Measurements from ENCODE around the gene CRYBA4.
A peak's percentile ranks its signal among the peaks of the same experiment; 100 is the strongest.

Gene CRYBA4

GRCh38 chr22:26621663-26622062 lies at the start of gene CRYBA4:
Gene CRYBA4, plus strand, starts transcription at chr22:26621963. Its CDS starts 634 bp downstream, at chr22:26622597.
- no peak for DNase-seq (ENCODE audit: low read depth)

- DNase-seq (ENCODE audit: low read depth): no peak
These were observed 48.6 kb upstream of the CRYBA4 start for GRCh38 chr22:26573026-26573662.

GRCh38 chr22:26574001-26574723 lies 47.6 kb upstream of the CRYBA4 start:
- no peak for DNase-seq (ENCODE audit: low read depth)

- DNase-seq (ENCODE audit: low read depth): no peak
These were observed 45.6 kb upstream of the CRYBA4 start for GRCh38 chr22:26576026-26576680.

GRCh38 chr22:26577081-26577480 lies 44.7 kb upstream of the CRYBA4 start:
- DNase-seq (ENCODE audit: low read depth): no peak

- DNase-seq (ENCODE audit: low read depth): no peak
These were observed 42.4 kb upstream of the CRYBA4 start for GRCh38 chr22:26579331-26579886.

- DNase-seq (ENCODE audit: low read depth): no peak
These were observed 41.4 kb upstream of the CRYBA4 start for GRCh38 chr22:26580240-26580962.

- DNase-seq (ENCODE audit: low read depth): no peak
These were observed 40.7 kb upstream of the CRYBA4 start for GRCh38 chr22:26581026-26581425.

- no peak for DNase-seq (ENCODE audit: low read depth)
These were observed 40.1 kb upstream of the CRYBA4 start for GRCh38 chr22:26581633-26582168.

GRCh38 chr22:26584010-26584409 lies 37.8 kb upstream of the CRYBA4 start:
- no peak for DNase-seq (ENCODE audit: low read depth)

- peak; percentile 90 for DNase-seq (ENCODE audit: low read depth)
These were observed 36.5 kb upstream of the CRYBA4 start for GRCh38 chr22:26585104-26585790.

- DNase-seq (ENCODE audit: low read depth): no peak
These were observed 35.0 kb upstream of the CRYBA4 start for GRCh38 chr22:26586556-26587325.

GRCh38 chr22:26587991-26588613 lies 33.7 kb upstream of the CRYBA4 start:
- DNase-seq (ENCODE audit: low read depth): no peak

GRCh38 chr22:26588729-26589366 lies 32.9 kb upstream of the CRYBA4 start:
- DNase-seq (ENCODE audit: low read depth): no peak

- DNase-seq (ENCODE audit: low read depth): peak; percentile 53
These were observed 32.4 kb upstream of the CRYBA4 start for GRCh38 chr22:26589367-26589844.

- peak; percentile 83 for DNase-seq (ENCODE audit: low read depth)
These were observed 31.7 kb upstream of the CRYBA4 start, which contains the start of gene TPST2 for GRCh38 chr22:26589845-26590736. Gene TPST2, minus strand, starts transcription at chr22:26590132. Its CDS starts 48,502 bp downstream, at chr22:26541630.

- DNase-seq (ENCODE audit: low read depth): no peak
These were observed 29.3 kb upstream of the CRYBA4 start for GRCh38 chr22:26592421-26592891.

GRCh38 chr22:26593763-26594162 lies 28.0 kb upstream of the CRYBA4 start:
- no peak for DNase-seq (ENCODE audit: low read depth)
